Activated CD4-positive, CD25-positive, alpha-beta regulatory T cell treated with anti-CD3 and anti-CD28 coated beads, Interleukin-2, amount 50 U/mL, for 24 hours (primary cell): ENCODE results near the gene TAF4B.
"Not testable (repeated sequence)": the region's sequence is repeated elsewhere in the genome, so short reads cannot be mapped to it uniquely, and the experiment has no call there.

Experiments used
- ATAC-seq, 2 donors: fragments of 150-1000 bp; cut with Tn5 transposase; one replicate each; pipeline ENCODE4 v1.10.0; 2021; ENCODE audit warnings: mild to moderate bottlenecking in 1 of 2, moderate library complexity in 1 of 2

Gene TAF4B

GRCh38 chr18:26432651-26433424, 206.6 kb downstream of the TAF4B start:
- ATAC-seq: no peak

- no peak for ATAC-seq
Measured at GRCh38 chr18:26434887-26435286, 208.6 kb downstream of the TAF4B start.

DNA sequence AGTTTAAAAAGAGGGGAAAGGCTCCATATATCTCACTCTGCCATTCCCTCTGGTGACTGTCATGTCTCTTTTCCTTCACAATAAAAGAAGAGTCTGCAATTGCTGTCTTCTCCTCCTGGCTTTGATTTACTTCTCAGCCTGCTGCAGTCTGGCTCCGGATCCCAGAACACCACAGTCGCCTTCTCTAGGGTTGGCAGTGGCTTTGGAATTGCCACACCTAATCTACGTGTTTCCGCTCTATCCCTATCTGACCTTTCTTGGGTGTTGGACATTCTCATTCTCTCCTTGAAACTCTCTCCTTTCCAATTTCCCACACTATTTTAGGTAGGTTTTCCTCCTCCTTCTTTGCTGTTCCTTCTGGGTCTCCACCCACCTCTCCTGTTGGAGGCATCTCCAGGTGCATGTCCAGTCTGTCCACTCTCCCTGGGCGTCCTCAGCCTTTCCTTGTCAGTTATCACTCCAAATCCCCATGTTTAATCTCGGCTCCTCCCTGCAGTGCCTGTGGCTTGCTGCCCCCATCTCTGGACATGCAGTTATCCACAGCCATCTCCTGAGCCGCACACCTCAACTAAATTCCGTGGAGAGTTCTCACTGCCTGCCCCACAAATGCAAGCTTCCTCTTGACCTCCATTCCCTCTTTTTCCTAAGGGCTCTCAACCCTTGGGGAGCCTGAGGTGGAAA, 209.3 kb downstream of the TAF4B start:
- no peak for ATAC-seq

GRCh38 chr18:26436176-26437051, 210.2 kb downstream of the TAF4B start:
- no peak for ATAC-seq

- not testable (repeated sequence) for ATAC-seq
Measured at GRCh38 chr18:26437634-26438033, 211.4 kb downstream of the TAF4B start.

GRCh38 chr18:26438980-26439379, 212.7 kb downstream of the TAF4B start:
- ATAC-seq: peak in 1 of 2 donors; percentile 30

- ATAC-seq: no peak
Measured at GRCh38 chr18:26439537-26439936, 213.3 kb downstream of the TAF4B start.

DNA sequence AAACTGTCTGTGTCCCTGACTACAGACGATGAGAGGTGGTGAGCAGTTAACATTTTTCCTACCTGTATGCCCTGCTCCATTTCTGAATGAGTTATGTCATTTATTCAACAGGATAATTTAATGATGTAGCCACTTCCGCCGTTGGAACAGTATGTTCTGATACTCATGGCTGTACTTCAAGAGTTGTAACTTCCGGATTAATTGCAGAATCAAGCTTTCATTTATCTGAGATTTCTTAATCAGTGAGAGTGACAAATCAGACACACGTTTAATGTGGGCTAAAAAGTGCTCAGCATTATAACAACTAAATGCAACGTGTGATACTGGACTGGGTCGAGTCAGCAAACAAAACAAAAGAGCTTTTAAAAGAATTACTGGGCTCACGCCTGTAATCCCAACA, 214.4 kb downstream of the TAF4B start:
- ATAC-seq: no peak
